HG03558 (cell line): Measurements from ENCODE around the gene SPAG7.
A peak's percentile ranks its signal among the peaks of the same experiment; 100 is the strongest.

ENCODE experiments used
- ATAC-seq: cut with Tn5 transposase; IDR thresholded peaks from one replicate; pipeline ENCODE4 v1.9.1; 2021; ENCODE audit warnings: moderate number of reproducible peaks; ENCODE audit not compliant: unreplicated experiment; ENCODE audit errors: extremely low read depth

The SPAG7 gene

GRCh38 chr17:4967539-4968485 lies at the start of gene SPAG7:
TSS of gene SPAG7 (minus strand) at chr17:4967817. CDS start at chr17:4967804, 13 bp downstream.
- ATAC-seq: peak; percentile 35

GRCh38 chr17:5014357-5014756 lies 46.7 kb upstream of the SPAG7 start:
- ATAC-seq: no peak

GRCh38 chr17:5011928-5012327 lies 44.3 kb upstream of the SPAG7 start:
- ATAC-seq: no peak

DNA sequence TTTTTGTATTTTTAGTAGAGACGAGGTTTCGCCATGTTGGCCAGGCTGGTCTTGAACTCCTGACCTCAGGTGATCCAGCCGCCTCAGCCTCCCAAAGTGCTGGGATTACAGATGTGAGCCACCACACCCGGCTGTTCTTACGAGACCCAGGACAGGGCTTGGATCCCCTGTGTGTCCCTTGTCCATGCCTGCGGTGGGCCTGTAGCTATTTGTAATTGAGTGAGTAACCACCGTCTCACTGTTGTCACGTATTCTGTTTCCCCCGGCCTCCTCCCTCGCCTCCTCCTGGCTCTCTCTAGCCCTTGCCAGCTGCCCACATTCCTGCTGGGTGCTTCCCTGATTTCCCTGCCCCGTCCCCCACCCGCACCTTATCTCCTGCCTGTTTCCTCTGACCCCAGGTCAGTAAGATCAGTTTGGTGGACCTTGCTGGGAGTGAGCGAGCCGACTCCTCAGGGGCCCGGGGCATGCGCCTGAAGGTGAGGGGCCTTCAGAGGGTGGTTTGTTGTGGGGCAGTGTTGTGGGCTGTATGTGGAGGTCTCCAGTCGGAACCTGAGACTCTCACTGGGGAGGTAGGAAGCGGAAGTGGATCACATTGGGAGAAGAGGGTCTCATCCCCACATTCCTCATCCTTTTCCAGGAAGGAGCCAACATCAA lies 35.7 kb upstream of the SPAG7 start:
- ATAC-seq: no peak

- no peak for ATAC-seq
These were observed 34.6 kb upstream of the SPAG7 start for GRCh38 chr17:5002121-5002788.

DNA sequence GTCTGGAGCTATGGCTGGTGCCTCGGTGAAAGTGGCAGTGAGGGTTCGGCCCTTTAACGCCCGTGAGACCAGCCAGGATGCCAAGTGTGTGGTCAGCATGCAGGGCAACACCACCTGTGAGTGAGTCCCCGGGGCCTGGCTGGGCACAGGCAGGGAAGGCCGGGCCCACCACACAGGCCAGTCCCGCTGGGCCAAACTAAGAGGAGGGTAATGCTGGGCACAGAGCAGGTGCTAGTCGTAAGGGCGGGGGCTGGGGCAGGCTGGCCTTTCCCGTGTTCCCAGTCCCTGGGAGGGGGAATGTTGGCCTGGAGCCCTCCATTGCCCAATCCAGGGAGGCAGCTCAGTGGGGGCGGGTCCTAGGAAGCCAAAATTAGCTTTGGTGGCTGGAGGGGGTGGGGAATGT lies 32.6 kb upstream of the SPAG7 start:
- no peak for ATAC-seq

DNA sequence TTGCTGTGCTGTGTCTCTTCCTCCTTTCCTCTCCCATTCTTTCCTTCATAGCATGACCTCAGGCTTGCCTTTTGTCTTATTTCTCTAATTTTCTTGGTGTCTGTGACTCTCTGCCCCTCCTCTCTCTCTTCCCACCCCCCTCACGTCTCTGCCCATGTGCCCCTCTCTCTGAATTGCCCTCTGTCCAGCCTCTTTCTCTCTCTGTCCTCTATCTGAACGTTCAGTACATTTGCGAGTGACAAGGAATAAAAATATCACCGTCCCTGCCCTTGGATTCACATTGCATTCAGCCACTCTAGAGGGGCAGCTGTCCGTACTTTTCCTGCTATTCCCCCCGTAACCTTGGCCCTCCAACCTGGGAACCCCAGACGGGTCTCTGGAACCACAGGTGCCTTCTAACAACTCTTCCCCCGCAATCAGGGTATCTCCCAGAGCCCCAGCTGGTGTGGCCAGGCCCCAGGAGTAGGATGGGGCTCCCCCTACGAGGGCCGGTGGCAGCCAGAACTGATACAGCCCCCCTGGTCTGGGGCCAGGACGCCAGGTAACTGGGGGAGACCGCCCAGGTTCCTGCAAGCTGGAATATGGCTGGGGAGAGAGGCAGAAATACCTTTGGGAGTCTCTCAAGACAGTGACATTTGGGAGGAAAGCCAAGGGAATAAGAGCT lies 31.9 kb upstream of the SPAG7 start:
- no peak for ATAC-seq

GRCh38 chr17:4998732-4999429 lies 31.3 kb upstream of the SPAG7 start:
- no peak for ATAC-seq

DNA sequence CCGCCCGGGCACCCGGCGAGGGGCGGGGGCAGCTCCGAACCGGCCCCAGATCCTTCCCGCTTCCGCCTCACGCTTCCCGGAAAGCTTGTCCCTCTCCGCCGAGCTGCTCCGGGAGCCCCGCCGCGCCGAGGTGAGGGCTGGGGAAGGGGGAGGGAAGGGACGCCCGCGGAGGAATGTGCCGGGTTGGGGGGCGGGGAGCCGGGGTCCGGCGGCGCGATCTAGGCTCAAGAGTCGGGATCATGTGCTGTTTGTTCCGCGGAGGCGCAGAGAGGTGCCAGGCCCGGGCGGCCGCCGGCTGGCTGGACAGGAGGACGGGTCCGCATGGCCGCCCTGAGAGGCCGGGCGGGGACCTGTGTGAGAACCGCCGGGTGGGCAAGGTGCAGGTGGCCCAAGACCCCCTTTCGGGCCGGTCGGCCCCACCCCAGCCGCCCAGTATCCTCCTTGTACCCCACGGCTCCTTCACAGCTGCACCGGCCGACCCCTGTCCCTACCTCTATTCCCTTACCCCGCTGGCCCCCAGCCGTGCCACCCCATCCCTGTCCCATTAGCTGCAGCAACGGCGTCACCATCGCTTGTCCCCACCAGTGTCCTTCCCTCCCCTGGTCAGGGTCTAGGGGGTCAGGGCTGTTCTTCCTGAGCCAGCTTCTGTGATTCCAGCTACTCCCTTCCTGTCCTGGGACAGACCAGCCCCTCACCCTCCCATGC lies 30.6 kb upstream of the SPAG7 start:
- ATAC-seq: no peak

DNA sequence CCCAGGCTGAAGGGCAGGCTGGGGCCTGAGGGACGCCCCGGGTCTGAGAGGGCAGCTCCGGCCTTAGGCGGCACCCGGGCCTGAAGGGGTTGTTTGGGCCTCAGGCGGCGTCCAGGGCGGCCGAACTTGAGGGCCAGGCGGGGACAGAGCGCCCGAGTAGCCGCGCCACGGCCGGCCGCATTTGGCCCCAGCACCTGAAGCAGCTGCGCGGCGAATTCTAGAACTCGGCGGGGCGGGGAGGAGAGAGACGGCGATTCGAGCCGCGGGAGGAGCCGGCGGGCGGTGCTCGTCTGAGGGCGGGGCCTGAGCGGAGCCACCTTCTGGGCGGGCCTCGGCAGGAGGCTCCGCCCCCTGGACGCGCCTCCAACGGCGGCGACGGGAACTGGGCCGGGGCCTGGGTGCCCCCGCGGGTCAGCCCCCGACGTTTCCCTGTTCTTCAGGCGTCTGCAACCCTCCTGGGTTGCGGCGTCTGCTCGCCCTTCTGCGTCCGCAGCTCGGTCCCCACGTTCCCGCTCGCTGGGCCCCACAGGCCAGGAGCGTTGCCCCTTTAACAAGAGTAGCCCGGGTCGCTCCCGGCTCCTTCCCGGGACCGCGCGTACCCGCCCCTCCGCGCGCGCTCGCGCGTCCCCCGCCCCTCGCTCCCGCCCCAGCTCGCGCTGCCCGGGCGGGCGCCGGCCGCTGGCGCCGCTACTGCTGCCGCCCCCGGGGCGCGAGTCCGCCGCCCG lies 29.8 kb upstream of the SPAG7 start, which contains the start of the genes INCA1 and KIF1C:
Gene INCA1 (minus strand): TSS at position 221 of the 725 bp plus-strand sequence. CDS start 3,085 bp downstream, outside the sequence.
Gene KIF1C (plus strand): TSS at position 649 of the 725 bp plus-strand sequence. CDS start 2,297 bp downstream, outside the sequence.
- ATAC-seq: peak; percentile 53

DNA sequence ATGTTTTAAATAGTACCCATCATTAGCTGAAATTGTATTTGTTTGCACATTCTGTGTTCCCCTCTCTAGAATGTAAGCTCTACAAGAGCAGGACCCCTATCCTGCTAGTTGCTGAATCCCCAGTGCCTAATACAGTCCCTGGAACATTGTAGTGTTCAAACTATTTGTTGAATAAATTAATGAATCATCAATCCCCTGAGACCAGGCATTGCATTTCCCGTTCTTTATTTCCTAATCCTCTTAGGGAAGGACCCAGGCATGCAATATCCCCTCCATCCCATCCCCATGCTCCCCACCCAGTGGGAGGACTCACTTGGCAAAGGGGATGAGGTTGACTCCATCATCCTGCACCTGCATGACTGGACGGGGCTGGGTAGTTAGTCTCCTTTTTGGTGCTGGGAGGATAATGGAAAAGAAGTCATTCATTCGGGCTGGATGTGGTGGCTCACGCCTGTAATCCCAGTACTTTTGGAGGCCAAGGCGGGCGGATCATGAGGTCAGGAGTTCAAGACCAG lies 26.5 kb upstream of the SPAG7 start:
- ATAC-seq: no peak

GRCh38 chr17:4987767-4988567 lies 20.4 kb upstream of the SPAG7 start:
- no peak for ATAC-seq

DNA sequence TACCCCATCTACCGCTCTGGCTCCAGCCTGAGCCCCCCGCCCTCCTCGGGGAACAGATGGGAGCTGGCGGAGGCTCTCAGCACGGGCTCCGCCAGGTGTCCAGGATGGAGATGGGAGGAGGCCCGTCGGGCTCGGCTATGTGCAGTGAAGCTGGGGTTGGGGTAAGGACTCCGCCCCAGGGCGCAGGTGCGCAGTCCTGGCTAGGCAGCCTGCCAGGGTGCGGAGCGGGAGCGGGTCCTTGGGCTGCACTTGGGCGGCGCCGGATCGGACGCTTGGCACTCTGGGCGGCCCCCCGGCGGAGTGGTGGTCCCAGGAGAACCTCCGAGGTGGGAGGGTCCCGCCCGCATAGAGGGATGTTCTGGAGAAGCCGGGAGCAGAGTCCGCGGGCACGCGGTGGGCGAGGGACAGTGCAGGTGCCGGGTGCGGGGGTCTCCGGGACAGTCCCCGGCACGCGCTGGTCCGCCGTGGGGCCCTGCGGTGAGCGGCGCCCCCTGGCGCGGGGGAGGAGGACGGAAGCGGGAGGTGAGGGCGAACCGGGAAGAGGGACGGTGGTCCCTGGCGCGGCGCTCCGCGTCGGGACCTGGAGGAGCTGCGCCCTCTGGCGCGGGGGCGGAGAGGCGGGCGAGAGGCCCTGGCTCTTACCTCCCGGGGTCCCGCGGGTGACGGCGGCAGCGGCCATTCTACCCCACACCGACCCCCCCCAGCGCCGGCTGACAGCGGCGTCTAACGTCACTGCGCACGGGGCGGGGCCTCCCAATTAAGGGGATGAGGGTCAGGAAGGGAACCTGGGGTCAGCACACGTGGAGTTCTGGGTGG lies 19.5 kb upstream of the SPAG7 start, which contains the start of gene CAMTA2:
Gene CAMTA2 (minus strand): TSS at position 725 of the 816 bp plus-strand sequence. CDS start 1,453 bp downstream, outside the sequence.
- no peak for ATAC-seq

GRCh38 chr17:4986403-4986802 lies 18.8 kb upstream of the SPAG7 start:
- no peak for ATAC-seq

DNA sequence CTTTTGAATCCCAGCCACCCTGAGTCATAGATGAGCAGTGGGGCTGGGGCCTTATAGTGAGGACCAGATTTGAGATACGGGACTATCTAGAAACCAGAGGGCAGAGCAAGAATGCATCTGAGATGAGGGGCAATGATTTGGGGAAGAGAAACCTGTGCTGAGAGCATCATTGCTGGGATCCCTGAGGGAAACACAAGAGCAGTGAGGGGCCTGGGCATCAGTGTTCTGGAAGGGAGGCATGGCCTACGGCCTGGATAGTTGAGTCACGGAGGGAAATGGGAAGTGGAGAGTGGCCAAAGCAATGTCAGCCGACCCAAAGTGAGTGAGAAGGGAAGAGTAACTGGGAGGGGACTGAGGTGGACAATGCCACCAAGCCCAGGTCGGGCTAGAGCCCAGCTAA lies 14.7 kb upstream of the SPAG7 start:
- ATAC-seq: no peak

DNA sequence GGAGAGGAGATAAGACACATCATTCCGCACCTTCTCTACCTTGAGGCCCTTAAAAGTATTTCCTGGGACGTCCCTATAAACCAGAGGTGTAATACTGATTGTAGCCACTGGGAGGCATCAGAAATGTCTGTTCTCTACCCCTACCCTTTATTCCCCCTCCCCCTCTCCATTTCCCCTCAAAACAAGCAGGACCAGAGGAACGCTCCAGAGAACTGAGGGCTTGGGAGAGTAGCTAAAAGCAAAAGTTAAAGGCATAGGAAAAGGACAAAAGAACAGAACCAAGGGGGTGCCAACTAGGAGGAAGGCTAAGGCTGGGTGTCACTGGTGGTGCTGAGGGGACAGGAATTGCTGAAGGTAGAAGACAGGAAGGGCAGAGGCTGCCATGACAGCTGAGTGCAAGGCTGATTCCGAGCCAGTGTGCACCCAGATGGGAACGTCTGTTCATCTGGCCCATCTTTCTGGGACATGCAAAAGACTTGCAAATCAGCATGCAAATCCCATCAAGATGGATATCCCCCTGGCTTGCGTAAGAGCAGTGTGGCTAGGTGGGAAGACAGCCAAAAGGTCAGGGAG lies 13.1 kb upstream of the SPAG7 start:
- no peak for ATAC-seq
